SK-N-MC (cell line): ENCODE measurements around the gene NDUFS7.

Source experiments
- DNase-seq: peaks from one replicate; pipeline ENCODE4 v3.0.0-alpha.2; 2011; ENCODE audit warnings: low read depth, low spot score
- H3K27ac ChIP-seq: fragments of 200-600 bp; sonication (generic); 2 replicates; pipeline ENCODE4 v1.5.1; 2016; ENCODE audit warnings: mixed run types
- H3K36me3 ChIP-seq: fragments of 200-600 bp; sonication (generic); 2 replicates; pipeline ENCODE4 v1.6.1; 2017; ENCODE audit warnings: antibody characterized with exemption, low read length, mixed read lengths; ENCODE audit not compliant: insufficient read depth
- H3K4me3 ChIP-seq: fragments of 200-600 bp; sonication (generic); 2 replicates; pipeline ENCODE4 v1.5.1; 2016
- H3K9ac ChIP-seq: fragments of 200-600 bp; sonication (generic); 2 replicates; pipeline ENCODE4 v1.8.0; 2017; ENCODE audit warnings: mixed run types, mixed read lengths; ENCODE audit not compliant: insufficient read length
- H3K9me3 ChIP-seq: fragments of 200-600 bp; sonication (generic); 2 replicates; pipeline ENCODE4 v1.6.1; 2017; ENCODE audit warnings: low read depth, mild to moderate bottlenecking, antibody characterized with exemption, low read length, moderate library complexity, mixed read lengths
- EZH2 ChIP-seq: fragments of 200-600 bp; sonication (generic); IDR thresholded peaks from one replicate; pipeline ENCODE4 v1.6.1; 2017; ENCODE audit warnings: antibody characterized with exemption
- FOXP2 ChIP-seq: optimal IDR thresholded peaks from 2 replicates; pipeline ENCODE3; 2011; ENCODE audit warnings: mild to moderate bottlenecking, moderate library complexity; ENCODE audit not compliant: insufficient read depth; ENCODE audit errors: extremely low read length, control extremely low read depth
- POLR2AphosphoS5 ChIP-seq: IDR thresholded peaks from 2 replicates; pipeline ENCODE4 v1.6.1; 2012; ENCODE audit warnings: mild to moderate bottlenecking, low read depth, low read length, borderline replicate concordance

The NDUFS7 gene

GRCh38 chr19:1426736-1427135 lies 43.0 kb downstream of the NDUFS7 start:
- Histone ChIP-seq H3K9me3 (no peaks in the 10 kb centered on the region), H3K9ac (no peak overlapping the region), H3K4me3 (no peak overlapping the region), H3K27ac (peak overlapping the region; percentile 25; the same call in 1 of the 2 replicates), H3K36me3 (peaks cover 85% of the 10 kb centered on the region)
- DNase-seq, result no peak
- TF ChIP-seq POLR2AphosphoS5 (no peak), EZH2 (no peak), FOXP2 (no peak)

GRCh38 chr19:1427221-1427920 lies 43.7 kb downstream of the NDUFS7 start:
- Histone ChIP-seq H3K36me3 (peaks cover 85% of the 10 kb centered on the region), H3K9me3 (no peaks in the 10 kb centered on the region), H3K9ac (no peak overlapping the region), H3K27ac (0 out of 2 replicates have a peak overlapping the region, but pooled peaks have one; percentile 36), H3K4me3 (no peak overlapping the region)
- DNase-seq, result no peak
- TF ChIP-seq FOXP2, result no peak
- TF ChIP-seq POLR2AphosphoS5, result no peak
- no peak for TF ChIP-seq EZH2

GRCh38 chr19:1428738-1429391 lies 45.2 kb downstream of the NDUFS7 start:
- no peak for DNase-seq
- Histone ChIP-seq H3K9me3 (no peaks in the 10 kb centered on the region), H3K4me3 (no peak overlapping the region), H3K36me3 (peaks cover 85% of the 10 kb centered on the region), H3K27ac (no peak overlapping the region), H3K9ac (no peak overlapping the region)
- TF ChIP-seq EZH2 (no peak), POLR2AphosphoS5 (no peak), FOXP2 (no peak)

- no peak for DNase-seq
- Histone ChIP-seq H3K36me3 (peaks cover 84% of the 10 kb centered on the region), H3K9ac (no peak overlapping the region), H3K27ac (no peak overlapping the region), H3K9me3 (no peaks in the 10 kb centered on the region), H3K4me3 (no peak overlapping the region)
- TF ChIP-seq FOXP2 (no peak), POLR2AphosphoS5 (no peak), EZH2 (no peak)
Measured at GRCh38 chr19:1429750-1430149, 46.0 kb downstream of the NDUFS7 start.

- H3K9me3 ChIP-seq, result no peaks in the 10 kb centered on the region
- DNase-seq, result no peak
- no peak overlapping the region for H3K27ac ChIP-seq
- H3K36me3 ChIP-seq, result peaks cover 80% of the 10 kb centered on the region
- TF ChIP-seq POLR2AphosphoS5, result no peak
- TF ChIP-seq EZH2, result no peak
- no peak for TF ChIP-seq FOXP2
- no peak overlapping the region for H3K4me3 ChIP-seq
- no peak overlapping the region for H3K9ac ChIP-seq
Measured at GRCh38 chr19:1430246-1430645, 46.5 kb downstream of the NDUFS7 start.

GRCh38 chr19:1431759-1432506 lies 48.2 kb downstream of the NDUFS7 start:
- Histone ChIP-seq H3K27ac (no peak overlapping the region), H3K9ac (no peak overlapping the region), H3K9me3 (no peaks in the 10 kb centered on the region), H3K4me3 (no peak overlapping the region), H3K36me3 (peaks cover 69% of the 10 kb centered on the region)
- TF ChIP-seq FOXP2 (no peak), POLR2AphosphoS5 (no peak; the same call in 1 of the 2 replicates), EZH2 (no peak)
- no peak for DNase-seq

- TF ChIP-seq EZH2 (no peak), FOXP2 (no peak), POLR2AphosphoS5 (no peak)
- H3K9ac ChIP-seq, result no peak overlapping the region
- H3K36me3 ChIP-seq, result peaks cover 64% of the 10 kb centered on the region
- H3K9me3 ChIP-seq, result no peaks in the 10 kb centered on the region
- no peak overlapping the region for H3K27ac ChIP-seq
- DNase-seq, result no peak
- no peak overlapping the region for H3K4me3 ChIP-seq
Measured at GRCh38 chr19:1432507-1432887, 48.8 kb downstream of the NDUFS7 start.
